Keratinocyte (primary cell): ENCODE results near the gene CLMN. TPM values are rescaled to one million over a fixed set of nuclear protein-coding genes. Genes with fewer than 3 reads are reported as not detected.
A peak's percentile ranks its signal among the peaks of the same experiment; 100 is the strongest.

ENCODE experiments used
- DNase-seq: peaks from one replicate; pipeline ENCODE4 v3.0.0-alpha.2; 2011; ENCODE audit warnings: low read depth, missing footprints, low spot score
- FAIRE-seq: peaks from 2 replicates; lab custom pipeline; 2011; peaks lifted over from hg19 to GRCh38; lab: Jason Lieb, UNC
- H2AFZ ChIP-seq: 2 replicates; pipeline ENCODE4 v1.6.0; 2012; ENCODE audit warnings: low read length, control low read depth, inconsistent platforms; ENCODE audit not compliant: control insufficient read depth
- H3K27ac ChIP-seq: 2 replicates; pipeline ENCODE4 v1.5.1; 2011; ENCODE audit warnings: low read length; ENCODE audit not compliant: control insufficient read depth, insufficient read depth
- H3K27me3 ChIP-seq: 3 replicates; pipeline ENCODE4 v1.6.0; 2011; ENCODE audit warnings: low read length; ENCODE audit not compliant: control insufficient read depth, insufficient read depth; ENCODE audit errors: extremely low read depth
- H3K36me3 ChIP-seq, 2 experiments: 2 replicates in 1 of 2; 3 replicates in 1 of 2; pipeline ENCODE4 v1.5.1; 2011; ENCODE audit warnings: low read length in 2 of 2, mild to moderate bottlenecking in 1 of 2; ENCODE audit not compliant: control insufficient read depth in 2 of 2, insufficient read depth in 2 of 2; ENCODE audit errors: extremely low read depth in 1 of 2
- H3K4me1 ChIP-seq: 3 replicates; pipeline ENCODE4 v1.5.1; 2011; ENCODE audit warnings: low read length; ENCODE audit not compliant: control insufficient read depth, insufficient read depth; ENCODE audit errors: extremely low read depth
- H3K4me2 ChIP-seq: 3 replicates; pipeline ENCODE4 v1.6.0; 2011; ENCODE audit warnings: low read depth, low read length; ENCODE audit not compliant: control insufficient read depth, insufficient read depth; ENCODE audit errors: extremely low read depth
- H3K4me3 ChIP-seq, 3 experiments: fragments of 200-600 bp in 1 of 3; sonication (generic) in 1 of 3; 2 replicates in 2 of 3; 3 replicates in 1 of 3; pipeline ENCODE4 v1.5.1; 2011 to 2016; ENCODE audit warnings: low read length in 3 of 3, mild to moderate bottlenecking in 3 of 3, control low read depth in 2 of 3, inconsistent platforms in 1 of 3, low read depth in 1 of 3, mixed read lengths in 1 of 3, mixed run types in 1 of 3, moderate library complexity in 1 of 3; ENCODE audit not compliant: control insufficient read depth in 2 of 3, insufficient read depth in 2 of 3; ENCODE audit errors: extremely low read depth in 1 of 3
- H3K79me2 ChIP-seq: 2 replicates; pipeline ENCODE4 v1.6.0; 2012; ENCODE audit warnings: low read length; ENCODE audit not compliant: control insufficient read depth, insufficient read depth
- H3K9ac ChIP-seq: 3 replicates; pipeline ENCODE4 v1.6.0; 2011; ENCODE audit warnings: low read length; ENCODE audit not compliant: control insufficient read depth, insufficient read depth; ENCODE audit errors: extremely low read depth
- H3K9me1 ChIP-seq: 3 replicates; pipeline ENCODE4 v1.6.0; 2011; ENCODE audit warnings: low read length; ENCODE audit not compliant: control insufficient read depth, insufficient read depth; ENCODE audit errors: extremely low read depth
- H3K9me3 ChIP-seq: 2 replicates; pipeline ENCODE4 v1.5.1; 2012; ENCODE audit warnings: low read depth, low read length; ENCODE audit not compliant: control insufficient read depth
- H4K20me1 ChIP-seq: 3 replicates; pipeline ENCODE4 v1.6.0; 2011; ENCODE audit warnings: low read length; ENCODE audit not compliant: control insufficient read depth, insufficient read depth; ENCODE audit errors: extremely low read depth
- CTCF ChIP-seq, 3 experiments: IDR thresholded peaks in 1 of 3; conservative IDR thresholded peaks in 1 of 3; optimal IDR thresholded peaks in 1 of 3; 2 replicates in 2 of 3; 3 replicates in 1 of 3; pipeline versions ENCODE3 to v1.5.1; 2011; ENCODE audit warnings: low read length in 3 of 3, mild to moderate bottlenecking in 3 of 3, moderate library complexity in 2 of 3, control low read depth in 1 of 3, inconsistent platforms in 1 of 3; ENCODE audit not compliant: insufficient read depth in 2 of 3; ENCODE audit errors: extremely low read depth in 1 of 3
- EZH2 ChIP-seq: IDR thresholded peaks from one replicate; pipeline ENCODE4 v1.6.1; 2012; ENCODE audit warnings: inconsistent platforms, mild to moderate bottlenecking, low read length, moderate library complexity
- dilution Hi-C: fragments of 300-500 bp; cut with MboI; formaldehyde crosslinking; loops from one replicate; pipeline ENCODE4 v1.7.0; 2020; ENCODE audit warnings: low sequenced_read_pairs; ENCODE audit not compliant: extremely low pct_ligation_motif_present
- polyA plus RNA-seq, 5 experiments: library from polyadenylated mRNA; depleted of rRNA in 3 of 5; stranded (reverse) in 3 of 5; stranded (forward) in 1 of 5; unstranded in 1 of 5; fragments of >200 nt; gene quantifications; 1 replicate in 1 of 5; 2 replicates in 3 of 5; 3 replicates in 1 of 5; pipeline versions ENCODE4 v1.2.1 to v1.2.3, GENCODE V29; 2011 to 2012; ENCODE audit warnings: missing spikeins in 2 of 5, low read depth in 1 of 5, low replicate concordance in 1 of 5

CLMN gene
- polyA plus RNA-seq, 1 donor (not counting 4 experiments of a cell fraction or from before 2014, with no cell fraction given) = 6.1 TPM

GRCh38 chr14:95264271-95264973, 55.3 kb downstream of the CLMN start:
- dilution Hi-C loops = no loop called here
- Histone ChIP-seq H3K9ac (peak overlapping the region; percentile 4), H3K27ac (peak overlapping the region; percentile 100), H3K4me2 (peak overlapping the region; percentile 99), H3K4me3 (no peak overlapping the region), H4K20me1 (no peaks in the 10 kb centered on the region), H3K79me2 (no peaks in the 10 kb centered on the region), H3K4me1 (peaks cover 52% of the 10 kb centered on the region), H3K27me3 (no peaks in the 10 kb centered on the region), H3K9me1 (no peaks in the 10 kb centered on the region), H2AFZ (no peak overlapping the region), H3K9me3 (no peaks in the 10 kb centered on the region), H3K36me3 (no peaks in the 10 kb centered on the region)
- DNase-seq (no peak), FAIRE-seq (no peak)
- no peak for TF ChIP-seq CTCF (optimal IDR thresholded peaks at IDR 0.05 in 1 of 3, IDR thresholded peaks at IDR 0.05 in 1 of 3, conservative IDR thresholded peaks at IDR 0.05 in 1 of 3; ENCODE audit: extremely low read depth in 1 of 3, insufficient read depth in 2 of 3, low read length in 3 of 3)
- no peak for TF ChIP-seq EZH2

GRCh38 chr14:95263527-95264231, 56.0 kb downstream of the CLMN start:
- no peaks in the 10 kb centered on the region for H3K27me3 ChIP-seq
- no peaks in the 10 kb centered on the region for H3K79me2 ChIP-seq
- H3K4me3 ChIP-seq = no peak overlapping the region
- FAIRE-seq (no peak), DNase-seq (no peak)
- no peak overlapping the region for H3K4me2 ChIP-seq
- TF ChIP-seq CTCF (optimal IDR thresholded peaks at IDR 0.05 in 1 of 3, IDR thresholded peaks at IDR 0.05 in 1 of 3, conservative IDR thresholded peaks at IDR 0.05 in 1 of 3; ENCODE audit: extremely low read depth in 1 of 3, insufficient read depth in 2 of 3, low read length in 3 of 3) = no peak
- H3K9me1 ChIP-seq = no peaks in the 10 kb centered on the region
- H3K36me3 ChIP-seq = no peaks in the 10 kb centered on the region
- H3K27ac ChIP-seq = peak overlapping the region; percentile 100
- dilution Hi-C loops = no loop called here
- H2AFZ ChIP-seq = no peak overlapping the region
- H3K4me1 ChIP-seq = peaks cover 52% of the 10 kb centered on the region
- no peak overlapping the region for H3K9ac ChIP-seq
- no peaks in the 10 kb centered on the region for H4K20me1 ChIP-seq
- H3K9me3 ChIP-seq = no peaks in the 10 kb centered on the region
